Ectodermal cell (in vitro differentiated cells): ENCODE data around the gene TIAM2.

Experiments used
- H3K27ac ChIP-seq: 2 replicates; pipeline ENCODE4 v1.7.0; 2013; ENCODE audit warnings: mild to moderate bottlenecking, low read depth, low read length; ENCODE audit not compliant: insufficient read depth, poor library complexity, severe bottlenecking
- H3K27me3 ChIP-seq: 2 replicates; pipeline ENCODE4 v1.7.0; 2013; ENCODE audit warnings: mild to moderate bottlenecking, low read length; ENCODE audit not compliant: insufficient read depth, control insufficient read depth, poor library complexity, severe bottlenecking
- H3K36me3 ChIP-seq: one replicate; pipeline ENCODE4 v1.7.0; 2013; ENCODE audit warnings: low read length; ENCODE audit not compliant: control insufficient read depth, insufficient read depth
- H3K4me1 ChIP-seq: one replicate; pipeline ENCODE4 v1.7.0; 2013; ENCODE audit warnings: low read length; ENCODE audit not compliant: control insufficient read depth, insufficient read depth
- H3K4me3 ChIP-seq: 2 replicates; pipeline ENCODE4 v1.7.0; 2013; ENCODE audit warnings: low read depth, low read length, control low read depth; ENCODE audit not compliant: insufficient read depth
- H3K9me3 ChIP-seq: 2 replicates; pipeline ENCODE4 v1.7.0; 2013; ENCODE audit warnings: mild to moderate bottlenecking, low read length, moderate library complexity; ENCODE audit not compliant: control insufficient read depth
- WGBS, 2 experiments: methylation state at CpG; one replicate each; pipeline ENCODE4 v1.1.7; 2013; ENCODE audit warnings: missing lambda C conversion rate in 2 of 2; 5-methylcytosine and 5-hydroxymethylcytosine counted together

TIAM2 gene

DNA sequence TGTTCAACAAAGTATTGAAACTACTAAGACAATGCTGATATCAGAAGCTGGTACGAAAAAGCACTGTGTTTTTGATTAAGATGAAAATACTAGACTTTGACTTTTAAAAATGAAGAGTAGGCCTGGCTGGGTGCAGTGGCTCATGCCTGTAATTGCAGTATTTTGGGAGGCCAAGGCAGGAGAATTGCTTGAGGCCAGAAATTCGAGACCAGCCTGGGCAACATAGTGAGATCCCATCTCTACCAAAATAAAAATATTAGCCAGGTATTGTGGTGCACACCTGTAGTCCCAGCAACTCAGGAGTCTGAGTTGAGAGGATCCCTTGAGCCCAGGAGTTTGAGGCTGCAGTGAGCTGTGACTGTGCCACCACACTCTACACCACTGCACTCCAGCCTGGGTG lies 43.4 kb downstream of the TIAM2 start:
- H3K9me3 ChIP-seq, result no peaks in the 10 kb centered on the region
- no peak overlapping the region for H3K27ac ChIP-seq
- H3K27me3 ChIP-seq, result no peaks in the 10 kb centered on the region
- H3K4me1 ChIP-seq, result peaks cover 8% of the 10 kb centered on the region
- WGBS, 2 experiments, result 97 to 100% methylated on average over 2 of the region's 2 CpGs
- H3K36me3 ChIP-seq, result no peaks in the 10 kb centered on the region
- H3K4me3 ChIP-seq, result no peak overlapping the region

DNA sequence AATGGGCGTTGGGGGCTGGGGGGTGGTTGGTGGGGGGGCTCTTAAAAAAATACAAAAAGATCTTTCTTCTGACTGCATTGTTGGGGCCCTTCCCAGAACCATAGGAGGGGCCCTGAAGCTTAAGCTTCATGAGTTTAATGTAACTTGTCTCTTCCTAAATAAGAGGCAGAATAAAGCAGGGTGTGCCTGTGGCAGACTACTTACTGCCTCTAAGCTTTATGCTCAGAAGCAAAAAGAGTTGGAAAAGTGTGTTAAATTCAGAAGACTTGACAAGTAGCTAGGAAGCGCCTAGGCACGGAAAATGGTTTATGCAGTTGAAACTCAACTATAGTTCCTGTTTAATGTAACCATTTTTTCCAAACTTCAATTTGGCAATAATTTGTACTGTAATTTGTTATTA lies 44.5 kb downstream of the TIAM2 start:
- WGBS, 2 experiments, result 65 to 79% methylated on average over 3 of the region's 3 CpGs
- H3K36me3 ChIP-seq, result no peaks in the 10 kb centered on the region
- H3K9me3 ChIP-seq, result no peaks in the 10 kb centered on the region
- no peaks in the 10 kb centered on the region for H3K27me3 ChIP-seq
- H3K4me3 ChIP-seq, result no peak overlapping the region
- H3K4me1 ChIP-seq, result peaks cover 8% of the 10 kb centered on the region
- no peak overlapping the region for H3K27ac ChIP-seq

DNA sequence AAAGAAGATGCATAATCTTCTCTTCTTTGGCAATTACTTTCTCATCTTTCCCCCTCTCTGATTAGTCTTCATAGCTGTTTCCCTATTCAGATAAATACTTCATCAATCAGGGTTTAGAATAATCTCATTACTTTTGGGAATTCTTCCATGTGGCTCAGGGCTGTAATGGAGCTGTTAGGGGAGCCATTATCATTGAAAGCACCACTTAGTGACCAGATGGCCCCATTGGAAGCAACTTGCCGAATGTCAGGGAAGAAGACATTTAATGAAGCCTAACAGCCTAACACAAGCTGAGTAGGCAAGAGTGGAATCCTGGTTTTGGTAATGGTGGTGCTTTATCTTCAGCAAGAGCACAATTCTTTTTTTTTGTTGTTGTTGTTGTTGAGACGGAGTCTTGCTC lies 45.0 kb downstream of the TIAM2 start:
- Histone ChIP-seq H3K9me3 (no peaks in the 10 kb centered on the region), H3K27ac (no peak overlapping the region), H3K4me1 (peaks cover 8% of the 10 kb centered on the region), H3K36me3 (no peaks in the 10 kb centered on the region), H3K4me3 (no peak overlapping the region), H3K27me3 (no peaks in the 10 kb centered on the region)
- WGBS, 2 experiments, result 71 to 89% methylated on average over 2 of the region's 2 CpGs

DNA sequence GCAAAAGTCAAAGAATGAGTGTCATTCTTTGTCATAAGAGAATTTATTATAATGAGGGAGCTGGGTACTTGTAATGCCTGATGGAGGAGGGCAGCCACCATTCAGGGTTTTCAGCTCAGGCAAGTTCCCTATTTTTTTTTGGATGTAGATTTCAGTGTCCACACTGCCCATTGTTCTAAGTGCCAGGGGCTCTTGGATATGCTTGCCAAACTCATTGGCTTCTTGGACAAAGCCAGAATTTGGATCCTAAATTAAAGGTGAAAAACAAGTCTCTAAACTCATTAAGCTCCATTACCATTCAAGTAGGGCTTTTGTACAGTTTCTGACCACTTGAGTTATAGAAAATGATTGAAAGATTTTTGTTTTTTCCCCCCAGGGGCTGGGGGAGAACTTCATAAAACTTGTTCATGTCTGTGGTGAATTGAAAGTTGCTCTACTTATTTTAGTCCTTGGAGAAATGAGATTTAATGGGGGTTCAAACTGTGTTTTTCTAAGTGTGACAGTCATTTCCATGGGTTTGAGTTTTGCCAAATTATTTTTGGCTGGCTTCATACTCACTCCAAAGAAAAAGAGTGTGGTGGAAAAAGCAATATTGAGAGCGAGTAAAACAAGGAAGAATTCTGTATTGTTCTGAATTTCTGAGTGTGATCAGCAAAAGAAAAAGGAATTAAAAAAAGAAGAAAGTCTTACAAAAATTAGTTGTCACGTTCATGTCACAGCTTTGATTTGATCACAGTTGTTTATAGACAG lies 46.0 kb downstream of the TIAM2 start:
- Histone ChIP-seq H3K27ac (no peak overlapping the region), H3K9me3 (no peaks in the 10 kb centered on the region), H3K36me3 (no peaks in the 10 kb centered on the region), H3K4me3 (no peak overlapping the region), H3K4me1 (peaks cover 15% of the 10 kb centered on the region), H3K27me3 (no peaks in the 10 kb centered on the region)
- whole genome bisulfite sequencing, 2 experiments, result 93 to 98% methylated on average over 2 of the region's 2 CpGs

DNA sequence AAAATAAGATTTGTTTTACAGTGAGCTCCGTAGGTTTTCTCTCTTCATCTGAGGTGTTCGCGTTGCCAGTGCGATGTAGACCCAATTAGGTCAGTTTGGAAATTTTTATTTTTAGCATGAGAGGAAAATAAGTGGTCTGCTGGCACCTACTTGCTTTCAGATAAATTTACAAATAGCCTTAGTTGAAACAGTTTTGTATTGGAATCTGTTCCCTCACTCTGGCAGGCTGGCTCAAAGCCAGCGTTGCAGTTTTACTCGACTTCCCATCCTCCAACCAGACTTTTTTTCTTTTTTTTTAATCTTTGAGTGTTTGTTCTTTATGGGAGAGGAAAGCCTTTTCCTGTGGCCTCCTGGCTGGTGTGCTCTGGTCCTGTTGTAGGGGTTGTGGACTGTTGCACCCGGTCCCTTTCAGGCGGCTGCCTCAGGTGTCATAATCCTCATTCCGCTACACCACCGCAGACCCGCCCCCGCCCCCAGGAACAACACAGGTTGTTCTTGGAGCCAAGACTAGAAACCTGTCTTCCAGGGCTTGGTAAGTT lies 46.7 kb downstream of the TIAM2 start:
- Histone ChIP-seq H3K27ac (no peak overlapping the region), H3K9me3 (no peaks in the 10 kb centered on the region), H3K4me1 (peaks cover 15% of the 10 kb centered on the region), H3K27me3 (no peaks in the 10 kb centered on the region), H3K4me3 (no peak overlapping the region), H3K36me3 (no peaks in the 10 kb centered on the region)
- WGBS, 2 experiments, result 92 to 94% methylated on average over 11 to 12 of the region's 12 CpGs

DNA sequence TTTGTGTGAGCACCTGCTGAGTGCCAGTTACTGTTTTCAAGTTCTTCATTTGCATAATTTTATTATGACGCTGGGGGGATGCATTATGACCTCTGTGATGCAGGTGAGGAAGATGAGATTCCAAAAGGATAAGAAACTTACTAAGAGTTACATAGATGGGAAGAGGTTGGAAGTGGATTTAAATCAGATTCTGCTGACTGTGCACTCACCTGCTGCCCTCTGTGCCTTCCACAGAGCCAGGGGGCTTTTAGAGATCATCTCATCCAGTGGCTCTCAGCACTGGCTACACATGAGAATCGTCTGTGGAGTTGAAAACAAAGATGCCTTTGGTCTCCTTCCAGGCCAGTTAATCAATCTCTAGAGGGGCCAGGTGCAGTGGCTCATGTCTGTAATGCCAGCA lies 47.9 kb downstream of the TIAM2 start:
- Histone ChIP-seq H3K4me3 (no peak overlapping the region), H3K4me1 (peaks cover 14% of the 10 kb centered on the region), H3K27me3 (no peaks in the 10 kb centered on the region), H3K9me3 (no peaks in the 10 kb centered on the region), H3K36me3 (no peaks in the 10 kb centered on the region), H3K27ac (no peak overlapping the region)
- 73 to 75% methylated on average over 2 of the region's 2 CpGs for WGBS, 2 experiments

DNA sequence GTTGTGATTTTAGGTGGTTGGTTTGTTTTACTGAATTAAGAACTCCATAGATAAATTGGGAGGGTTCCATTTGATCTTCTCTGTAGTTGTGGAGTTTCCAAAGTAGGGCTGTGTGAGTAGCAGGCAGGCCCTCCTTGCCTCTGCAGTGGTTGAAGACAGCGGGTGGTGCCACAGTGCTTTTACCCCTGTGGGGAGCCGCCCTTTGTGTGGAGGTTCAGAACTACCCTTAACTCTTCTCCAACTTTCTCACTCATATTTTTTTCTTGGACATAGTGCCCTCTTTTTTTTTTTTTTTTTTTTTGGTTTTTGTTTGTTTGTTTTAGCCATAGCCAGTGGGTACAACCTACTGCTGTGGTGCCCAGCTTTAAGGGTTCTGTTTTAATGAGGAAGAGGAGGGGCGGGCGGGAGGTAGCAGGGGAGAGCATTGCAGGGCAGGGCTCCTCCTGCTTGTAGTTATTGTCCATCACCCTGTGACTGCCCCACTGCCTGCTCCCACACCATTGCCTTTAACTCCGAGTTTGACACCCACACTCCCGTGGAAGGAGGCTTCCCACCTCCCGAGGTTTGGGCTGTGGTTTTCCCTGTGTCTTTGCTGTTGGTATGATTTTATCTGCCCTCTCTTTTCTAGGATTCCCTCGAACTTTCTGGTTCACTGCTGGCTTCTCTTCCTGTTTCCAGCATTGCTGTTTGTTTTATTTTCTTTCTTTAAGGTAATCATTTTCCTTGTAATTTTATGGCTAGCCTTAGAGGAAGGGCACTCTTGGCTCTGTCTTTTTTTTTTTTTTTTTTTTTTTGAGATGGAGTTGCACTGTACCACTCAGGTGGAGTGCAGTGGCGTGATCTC lies 50.7 kb downstream of the TIAM2 start:
- H3K9me3 ChIP-seq, result no peaks in the 10 kb centered on the region
- H3K4me1 ChIP-seq, result peaks cover 12% of the 10 kb centered on the region
- H3K4me3 ChIP-seq, result no peak overlapping the region
- WGBS, 2 experiments, result 58 to 61% methylated on average over 8 to 9 of the region's 9 CpGs
- H3K36me3 ChIP-seq, result no peaks in the 10 kb centered on the region
- no peaks in the 10 kb centered on the region for H3K27me3 ChIP-seq
- peak overlapping the region; percentile 2 for H3K27ac ChIP-seq

DNA sequence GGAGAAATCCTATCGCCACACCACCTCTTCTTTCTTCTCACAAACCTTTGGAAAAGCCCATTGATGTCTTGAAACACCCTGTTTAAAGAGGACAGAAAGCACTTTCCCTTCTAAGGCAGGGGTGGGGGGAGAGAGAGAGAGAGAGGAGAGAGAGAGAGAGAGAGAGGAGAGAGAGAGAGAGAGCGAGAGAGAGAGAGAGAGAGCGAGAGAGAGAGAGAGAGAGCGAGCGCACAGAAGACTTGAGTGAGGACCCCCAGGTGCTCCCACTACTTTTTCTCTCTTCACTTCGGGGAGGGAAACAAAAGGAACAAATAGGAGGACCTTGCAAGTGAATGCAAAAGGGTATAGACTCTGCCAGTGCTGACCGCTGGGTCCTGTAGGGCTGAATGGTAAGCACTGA lies 52.4 kb downstream of the TIAM2 start:
- no peaks in the 10 kb centered on the region for H3K27me3 ChIP-seq
- no peaks in the 10 kb centered on the region for H3K36me3 ChIP-seq
- no peak overlapping the region for H3K4me3 ChIP-seq
- H3K4me1 ChIP-seq, result peaks cover 6% of the 10 kb centered on the region
- H3K27ac ChIP-seq, result no peak overlapping the region
- WGBS, 2 experiments, result 71% methylated on average over 6 of the region's 7 CpGs
- no peaks in the 10 kb centered on the region for H3K9me3 ChIP-seq

DNA sequence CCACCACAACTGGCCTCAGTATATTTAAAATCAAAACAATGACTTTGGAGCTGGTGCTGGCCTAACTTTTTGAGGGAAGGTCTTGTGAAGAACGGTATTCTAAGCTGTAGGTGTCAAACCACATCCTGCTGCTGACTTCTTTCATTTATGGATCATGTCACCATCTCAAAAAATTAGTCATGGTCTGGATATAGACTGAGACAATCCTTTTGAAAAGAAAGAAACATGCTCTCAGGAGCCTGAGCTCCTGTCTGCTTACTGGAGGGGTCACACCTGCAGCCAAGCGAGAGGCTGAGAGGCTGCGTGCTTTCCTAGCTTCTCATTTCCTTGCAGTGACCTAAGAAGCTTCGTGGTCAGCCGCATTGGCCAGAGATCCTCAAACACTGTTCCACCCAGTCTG lies 55.2 kb downstream of the TIAM2 start:
- Histone ChIP-seq H3K4me3 (no peak overlapping the region), H3K9me3 (no peaks in the 10 kb centered on the region), H3K4me1 (peaks cover 6% of the 10 kb centered on the region), H3K27ac (no peak overlapping the region), H3K27me3 (no peaks in the 10 kb centered on the region), H3K36me3 (no peaks in the 10 kb centered on the region)
- 96 to 98% methylated on average over 5 of the region's 5 CpGs for WGBS, 2 experiments

DNA sequence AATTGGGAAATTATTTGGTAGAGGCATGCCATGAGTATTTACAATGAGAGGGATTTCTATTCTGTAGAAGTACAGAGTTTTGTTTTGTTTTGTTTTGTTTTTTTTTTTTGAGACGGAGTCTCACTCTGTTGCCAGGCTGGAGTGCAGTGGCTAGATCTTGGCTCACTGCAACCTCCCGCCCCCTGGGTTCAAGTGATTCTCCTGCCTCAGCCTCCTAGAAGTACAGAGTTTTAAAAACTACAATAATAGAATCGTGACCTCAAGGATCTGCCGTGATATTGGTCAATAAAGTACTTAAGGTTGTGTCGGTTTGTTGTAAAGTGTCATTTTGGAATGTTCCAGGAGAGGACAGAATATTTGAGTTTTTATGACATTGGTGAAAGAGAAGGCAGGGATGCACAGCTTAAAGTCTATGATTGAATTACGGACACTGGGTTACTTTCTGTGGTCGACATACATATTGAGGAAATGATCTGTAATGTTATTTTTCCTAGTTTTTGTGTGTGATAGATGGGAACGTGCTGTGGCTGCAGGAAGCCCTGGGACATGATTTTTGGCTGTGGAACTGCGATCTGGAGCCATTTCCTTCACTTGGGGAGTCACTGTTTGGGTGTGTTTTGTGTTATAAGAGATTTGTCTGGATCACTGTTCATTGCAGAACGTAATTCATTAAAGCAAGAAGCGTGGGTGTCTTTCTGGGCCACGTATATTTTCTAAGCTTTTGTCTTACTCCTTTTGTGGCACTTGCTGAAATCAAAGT lies 59.6 kb downstream of the TIAM2 start:
- Histone ChIP-seq H3K4me3 (no peak overlapping the region), H3K27me3 (no peaks in the 10 kb centered on the region), H3K27ac (no peak overlapping the region), H3K36me3 (no peaks in the 10 kb centered on the region), H3K4me1 (no peaks in the 10 kb centered on the region), H3K9me3 (no peaks in the 10 kb centered on the region)
- WGBS, 2 experiments, result 79 to 84% methylated on average over 12 of the region's 12 CpGs
